Neural progenitor cell (in vitro differentiated cells): ENCODE measurements around the gene PUS3. TPM values are rescaled to one million over a fixed set of nuclear protein-coding genes. Genes with fewer than 3 reads are reported as not detected.

Experiments used
- DNase-seq: peaks from one replicate; pipeline ENCODE4 v3.0.0-alpha.2; 2016; ENCODE audit warnings: low spot score
- H2AFZ ChIP-seq: fragments of 200-600 bp; sonication (generic); replicated peaks from 2 replicates; pipeline ENCODE4 v1.6.1; 2016; ENCODE audit warnings: antibody characterized with exemption
- H3F3A ChIP-seq: fragments of 200-600 bp; sonication (generic); 2 replicates; pipeline ENCODE4 v1.6.1; 2016; ENCODE audit warnings: antibody characterized with exemption, low read depth
- H3K27ac ChIP-seq: fragments of 200-600 bp; sonication (generic); 2 replicates; pipeline ENCODE4 v1.5.1; 2016; ENCODE audit warnings: mild to moderate bottlenecking
- H3K27me3 ChIP-seq: fragments of 200-600 bp; sonication (generic); 2 replicates; pipeline ENCODE4 v1.6.1; 2016; ENCODE audit warnings: mild to moderate bottlenecking, moderate library complexity
- H3K36me3 ChIP-seq: fragments of 200-600 bp; sonication (generic); 2 replicates; pipeline ENCODE4 v1.5.1; 2016
- H3K4me1 ChIP-seq: fragments of 200-600 bp; sonication (generic); 2 replicates; pipeline ENCODE4 v1.6.1; 2016; ENCODE audit warnings: mixed run types
- H3K4me2 ChIP-seq: fragments of 200-600 bp; sonication (generic); 2 replicates; pipeline ENCODE4 v1.6.1; 2016
- H3K4me3 ChIP-seq: fragments of 200-600 bp; sonication (generic); 2 replicates; pipeline ENCODE4 v1.5.1; 2016
- H3K79me2 ChIP-seq: fragments of 200-600 bp; sonication (generic); 2 replicates; pipeline ENCODE4 v1.6.1; 2016; ENCODE audit warnings: low read depth
- H3K9ac ChIP-seq: fragments of 200-600 bp; sonication (generic); 2 replicates; pipeline ENCODE4 v1.6.1; 2016
- H3K9me3 ChIP-seq: fragments of 200-600 bp; sonication (generic); 2 replicates; pipeline ENCODE4 v1.5.1; 2016; ENCODE audit warnings: low read depth
- H4K20me1 ChIP-seq: fragments of 200-600 bp; sonication (generic); 2 replicates; pipeline ENCODE4 v1.6.1; 2016; ENCODE audit warnings: low read depth
- H3K27ac Mint-ChIP-seq: 3 replicates; pipeline ENCODE4 v1.8.0; 2021; ENCODE audit warnings: mixed read lengths
- H3K27me3 Mint-ChIP-seq: 2 replicates; pipeline ENCODE4 v1.8.0; 2022; ENCODE audit warnings: low read depth, mild to moderate bottlenecking, inconsistent platforms, moderate library complexity, mixed read lengths; ENCODE audit not compliant: insufficient read depth
- H3K36me3 Mint-ChIP-seq: 3 replicates; pipeline ENCODE4 v1.8.0; 2021; ENCODE audit warnings: mixed read lengths
- H3K4me1 Mint-ChIP-seq: 3 replicates; pipeline ENCODE4 v1.8.0; 2021; ENCODE audit warnings: mixed read lengths
- H3K4me3 Mint-ChIP-seq: 3 replicates; pipeline ENCODE4 v1.8.0; 2021; ENCODE audit warnings: mild to moderate bottlenecking, moderate library complexity, mixed read lengths
- H3K9me3 Mint-ChIP-seq: 3 replicates; pipeline ENCODE4 v1.8.0; 2020; ENCODE audit warnings: mixed read lengths
- EZH2 ChIP-seq: fragments of 200-600 bp; sonication (generic); IDR thresholded peaks from 2 replicates; pipeline ENCODE4 v1.6.1; 2017; ENCODE audit warnings: antibody characterized with exemption, mild to moderate bottlenecking, moderate library complexity
- EZH2phosphoT487 ChIP-seq: fragments of 200-600 bp; sonication (generic); IDR thresholded peaks from 2 replicates; pipeline ENCODE4 v1.6.1; 2017; ENCODE audit warnings: antibody characterized with exemption
- total RNA-seq: library from RNA; depleted of rRNA; stranded (reverse); fragments of >200 nt; gene quantifications from 2 replicates; pipeline ENCODE4 v1.2.3, GENCODE V29; 2015; ENCODE audit warnings: low replicate concordance
- TF ChIP-seq, protein P1 (sequence below): fragments of 200-600 bp; sonication (generic); IDR thresholded peaks from 2 replicates; pipeline ENCODE4 v1.5.1; 2017; ENCODE audit warnings: antibody characterized with exemption, mild to moderate bottlenecking

PUS3 gene
- total RNA-seq, 1 donor from 2014 or later = 22.1 TPM

GRCh38 chr11:125929445-125930075, 26.6 kb upstream of the PUS3 start:
- Mint-ChIP-seq H3K36me3 (no peaks in the 10 kb centered on the region), H3K4me3 (no peak overlapping the region), H3K4me1 (peaks cover 25% of the 10 kb centered on the region), H3K27me3 (no peaks in the 10 kb centered on the region), H3K27ac (no peak overlapping the region), H3K9me3 (no peaks in the 10 kb centered on the region)
- TF ChIP-seq, protein P1, sequence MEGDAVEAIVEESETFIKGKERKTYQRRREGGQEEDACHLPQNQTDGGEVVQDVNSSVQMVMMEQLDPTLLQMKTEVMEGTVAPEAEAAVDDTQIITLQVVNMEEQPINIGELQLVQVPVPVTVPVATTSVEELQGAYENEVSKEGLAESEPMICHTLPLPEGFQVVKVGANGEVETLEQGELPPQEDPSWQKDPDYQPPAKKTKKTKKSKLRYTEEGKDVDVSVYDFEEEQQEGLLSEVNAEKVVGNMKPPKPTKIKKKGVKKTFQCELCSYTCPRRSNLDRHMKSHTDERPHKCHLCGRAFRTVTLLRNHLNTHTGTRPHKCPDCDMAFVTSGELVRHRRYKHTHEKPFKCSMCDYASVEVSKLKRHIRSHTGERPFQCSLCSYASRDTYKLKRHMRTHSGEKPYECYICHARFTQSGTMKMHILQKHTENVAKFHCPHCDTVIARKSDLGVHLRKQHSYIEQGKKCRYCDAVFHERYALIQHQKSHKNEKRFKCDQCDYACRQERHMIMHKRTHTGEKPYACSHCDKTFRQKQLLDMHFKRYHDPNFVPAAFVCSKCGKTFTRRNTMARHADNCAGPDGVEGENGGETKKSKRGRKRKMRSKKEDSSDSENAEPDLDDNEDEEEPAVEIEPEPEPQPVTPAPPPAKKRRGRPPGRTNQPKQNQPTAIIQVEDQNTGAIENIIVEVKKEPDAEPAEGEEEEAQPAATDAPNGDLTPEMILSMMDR = no peak
- no peak for TF ChIP-seq EZH2phosphoT487
- TF ChIP-seq EZH2 = no peak
- Histone ChIP-seq H3K4me2 (no peak overlapping the region), H3F3A (no peaks in the 10 kb centered on the region), H2AFZ (no peak overlapping the region), H3K9ac (no peak overlapping the region), H3K9me3 (no peaks in the 10 kb centered on the region), H3K36me3 (no peaks in the 10 kb centered on the region), H3K4me1 (peaks cover 8% of the 10 kb centered on the region), H3K79me2 (no peaks in the 10 kb centered on the region), H3K4me3 (no peak overlapping the region), H3K27ac (no peak overlapping the region), H4K20me1 (no peaks in the 10 kb centered on the region), H3K27me3 (peaks cover 6% of the 10 kb centered on the region)
- no peak for DNase-seq

DNA sequence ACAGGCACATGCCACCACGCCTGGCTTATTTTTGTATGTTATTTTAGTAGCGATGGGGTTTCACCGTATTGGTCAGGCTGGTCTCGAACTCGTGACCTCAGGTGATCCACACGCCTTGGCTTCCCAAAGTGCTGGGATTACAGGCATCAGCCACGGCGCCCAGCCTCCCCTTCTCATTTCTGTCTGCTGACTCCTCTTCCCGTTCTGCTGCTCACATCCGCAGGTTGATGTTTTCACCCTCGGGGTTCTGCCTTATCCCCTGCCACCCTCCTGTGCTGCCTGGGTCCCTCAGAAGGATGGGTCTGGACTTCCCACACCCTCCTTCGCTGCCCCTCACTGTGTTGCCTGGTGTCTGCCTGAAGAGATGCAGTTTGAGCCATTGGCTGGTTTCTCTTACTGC, 23.7 kb upstream of the PUS3 start:
- DNase-seq = no peak

GRCh38 chr11:125925804-125926203, 22.8 kb upstream of the PUS3 start:
- Histone ChIP-seq H3K36me3 (no peaks in the 10 kb centered on the region), H3K4me1 (peaks cover 8% of the 10 kb centered on the region), H3F3A (no peaks in the 10 kb centered on the region), H3K9me3 (no peaks in the 10 kb centered on the region), H3K4me2 (no peak overlapping the region), H3K9ac (no peak overlapping the region), H2AFZ (no peak overlapping the region), H3K27ac (no peak overlapping the region), H3K4me3 (no peak overlapping the region), H3K27me3 (no peaks in the 10 kb centered on the region), H4K20me1 (no peaks in the 10 kb centered on the region), H3K79me2 (no peaks in the 10 kb centered on the region)
- H3K27me3 Mint-ChIP-seq = no peaks in the 10 kb centered on the region
- TF ChIP-seq, protein P1 = no peak
- no peak for TF ChIP-seq EZH2
- no peak for TF ChIP-seq EZH2phosphoT487
- H3K4me3 Mint-ChIP-seq = no peak overlapping the region
- peaks cover 15% of the 10 kb centered on the region for H3K4me1 Mint-ChIP-seq
- H3K36me3 Mint-ChIP-seq = no peaks in the 10 kb centered on the region
- no peak for DNase-seq
- no peak overlapping the region for H3K27ac Mint-ChIP-seq
- H3K9me3 Mint-ChIP-seq = no peaks in the 10 kb centered on the region

More for the DNA sequence above, 23.7 kb upstream of the PUS3 start:
- no peaks in the 10 kb centered on the region for H3K9me3 ChIP-seq
- no peak overlapping the region for H3K4me2 ChIP-seq
- H3K4me1 ChIP-seq = peaks cover 8% of the 10 kb centered on the region
- TF ChIP-seq EZH2 (no peak), EZH2phosphoT487 (no peak)
- TF ChIP-seq, protein P1 = no peak
- Mint-ChIP-seq H3K9me3 (no peaks in the 10 kb centered on the region), H3K27ac (no peak overlapping the region), H3K4me3 (no peak overlapping the region), H3K36me3 (no peaks in the 10 kb centered on the region), H3K27me3 (no peaks in the 10 kb centered on the region), H3K4me1 (peaks cover 15% of the 10 kb centered on the region)
- no peaks in the 10 kb centered on the region for H3K79me2 ChIP-seq
- H3K27me3 ChIP-seq = no peaks in the 10 kb centered on the region
- no peak overlapping the region for H3K9ac ChIP-seq
- no peak overlapping the region for H3K4me3 ChIP-seq
- no peaks in the 10 kb centered on the region for H4K20me1 ChIP-seq
- no peak overlapping the region for H2AFZ ChIP-seq
- no peaks in the 10 kb centered on the region for H3K36me3 ChIP-seq
- no peak overlapping the region for H3K27ac ChIP-seq
- no peaks in the 10 kb centered on the region for H3F3A ChIP-seq
